Spinal cord (tissue), 10 donors: Measurements from ENCODE around the gene LYRM2. TPM values are rescaled to one million over a fixed set of nuclear protein-coding genes. Genes with fewer than 3 reads are reported as not detected.

ENCODE experiments used
- DNase-seq, 6 donors: peaks; one replicate each; pipeline versions ENCODE4 v3.0.0 to v3.0.0-alpha.2; 2013 to 2015; ENCODE audit warnings: low spot score in 6 of 6, low read depth in 4 of 6
- H3K27ac ChIP-seq: one replicate; pipeline ENCODE4 v1.5.1; 2013; ENCODE audit warnings: low read depth, low read length, control low read depth
- H3K27me3 ChIP-seq: one replicate; pipeline ENCODE4 v1.6.1; 2013; ENCODE audit warnings: low read length; ENCODE audit not compliant: control insufficient read depth, insufficient read depth
- H3K36me3 ChIP-seq: one replicate; pipeline ENCODE4 v1.6.1; 2013; ENCODE audit warnings: low read length; ENCODE audit not compliant: control insufficient read depth, insufficient read depth
- H3K4me1 ChIP-seq: one replicate; pipeline ENCODE4 v1.6.1; 2013; ENCODE audit warnings: low read length; ENCODE audit not compliant: control insufficient read depth, insufficient read depth
- H3K4me3 ChIP-seq: one replicate; pipeline ENCODE4 v1.5.1; 2013; ENCODE audit warnings: low read depth, low read length, control low read depth
- H3K9me3 ChIP-seq: one replicate; pipeline ENCODE4 v1.6.1; 2013; ENCODE audit warnings: low read length; ENCODE audit not compliant: control insufficient read depth, insufficient read depth
- WGBS: methylation state at CpG from one replicate; pipeline ENCODE4 v1.1.5; 2013; ENCODE audit warnings: missing lambda C conversion rate; ENCODE audit not compliant: insufficient coverage; 5-methylcytosine and 5-hydroxymethylcytosine counted together
- long read RNA-seq, 4 donors: transcript quantifications; one replicate each; lab custom pipeline, GENCODE V29; 2026
- polyA plus RNA-seq, 2 donors: library from polyadenylated mRNA; unstranded; fragments of 120-200 nt; gene quantifications; one replicate each; pipeline ENCODE4 v1.2.1, GENCODE V29; 2013; ENCODE audit not compliant: insufficient read length in 2 of 2
- total RNA-seq, 2 donors: library from RNA; depleted of rRNA in 1 of 2; stranded (reverse); fragments of 120-200 nt in 1 of 2; fragments of >200 nt in 1 of 2; gene quantifications; one replicate each; pipeline versions ENCODE4 v1.2.3 to v1.2.4, GENCODE V29; 2013 to 2014
- donor health status: healthy.

Gene LYRM2, protein sequence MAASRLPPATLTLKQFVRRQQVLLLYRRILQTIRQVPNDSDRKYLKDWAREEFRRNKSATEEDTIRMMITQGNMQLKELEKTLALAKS
- total RNA-seq (10 to 100 TPM; 30.8 to 33.9 TPM), polyA plus RNA-seq (10 to 100 TPM; 42.6 to 45.7 TPM)
- long read RNA-seq, donor 1, full-length matches to known transcripts = 29 of 29 reads
- long read RNA-seq, donor 1, partial matches to known transcripts = 0 of 29 reads
- long read RNA-seq, donor 1, other reads (novel, unspliced or antisense) = 0 of 29 reads
- long read RNA-seq, donor 2, full-length matches to known transcripts = 19 of 19 reads
- long read RNA-seq, donor 2, partial matches to known transcripts = 0 of 19 reads
- long read RNA-seq, donor 2, other reads (novel, unspliced or antisense) = 0 of 19 reads
- long read RNA-seq, donor 3, full-length matches to known transcripts = 24 of 24 reads
- long read RNA-seq, donor 3, partial matches to known transcripts = 0 of 24 reads
- long read RNA-seq, donor 3, other reads (novel, unspliced or antisense) = 0 of 24 reads
- long read RNA-seq, donor 4, full-length matches to known transcripts = 22 of 22 reads
- long read RNA-seq, donor 4, partial matches to known transcripts = 0 of 22 reads
- long read RNA-seq, donor 4, other reads (novel, unspliced or antisense) = 0 of 22 reads

DNA sequence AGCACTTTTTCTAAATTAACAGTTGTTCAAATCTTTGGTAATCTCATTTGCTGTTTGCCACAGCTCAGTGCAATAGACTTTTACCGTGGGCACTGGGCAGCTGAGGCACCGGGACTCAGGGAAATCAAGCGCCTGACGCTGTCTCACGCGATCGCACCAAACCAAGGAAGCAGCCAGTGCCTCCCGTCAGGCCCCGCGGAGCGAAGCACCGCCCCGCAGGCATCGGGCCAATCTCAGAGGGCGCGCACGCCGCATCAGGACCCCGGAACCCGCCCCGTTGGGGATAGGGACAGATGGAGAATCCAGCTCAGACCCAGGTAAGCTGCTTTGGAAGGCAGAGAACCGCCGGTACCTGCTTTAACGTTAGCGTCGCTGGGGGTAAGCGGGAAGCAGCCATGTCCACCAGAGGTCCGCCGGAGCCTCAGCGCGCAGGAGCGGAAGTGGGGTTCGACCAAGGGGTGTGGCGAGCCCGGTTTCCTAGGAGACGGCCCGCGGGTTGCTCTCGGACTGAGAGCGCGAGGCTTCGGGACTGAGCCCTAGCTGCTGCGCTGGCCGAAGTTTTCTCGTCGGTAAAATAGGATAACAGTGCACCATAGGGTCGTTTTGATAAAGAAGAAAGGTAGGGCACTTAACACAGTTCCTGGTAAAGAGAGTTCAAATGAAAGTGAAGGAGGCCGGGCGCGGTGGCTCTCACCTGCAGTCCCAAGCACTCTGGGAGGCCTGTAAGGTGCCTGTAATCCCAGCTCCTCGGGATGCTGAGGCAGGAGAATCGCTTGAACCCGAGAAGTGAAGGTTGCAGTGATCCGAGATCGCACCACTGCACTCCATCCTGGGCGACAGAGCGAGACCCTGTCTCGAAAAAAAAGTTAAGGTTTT, at the start of gene LYRM2:
Gene LYRM2 (minus strand): TSS at position 428 of the 876 bp plus-strand sequence. CDS start 31 bp downstream, at position 397.
- DNase-seq = peak; percentile 83 to 98 (median 91)
- peak within 1 kb of the TSS; percentile 97 for H3K4me3 ChIP-seq
- peak within 1 kb of the TSS; percentile 95 for H3K27ac ChIP-seq
- WGBS = 1% methylated on average over 58 of the region's 58 CpGs
- H3K36me3 ChIP-seq = peaks cover 9% of the 10 kb centered on the region
- H3K27me3 ChIP-seq = no peaks in the 10 kb centered on the region
- no peaks in the 10 kb centered on the region for H3K9me3 ChIP-seq
- H3K4me1 ChIP-seq = peaks cover 13% of the 10 kb centered on the region

DNA sequence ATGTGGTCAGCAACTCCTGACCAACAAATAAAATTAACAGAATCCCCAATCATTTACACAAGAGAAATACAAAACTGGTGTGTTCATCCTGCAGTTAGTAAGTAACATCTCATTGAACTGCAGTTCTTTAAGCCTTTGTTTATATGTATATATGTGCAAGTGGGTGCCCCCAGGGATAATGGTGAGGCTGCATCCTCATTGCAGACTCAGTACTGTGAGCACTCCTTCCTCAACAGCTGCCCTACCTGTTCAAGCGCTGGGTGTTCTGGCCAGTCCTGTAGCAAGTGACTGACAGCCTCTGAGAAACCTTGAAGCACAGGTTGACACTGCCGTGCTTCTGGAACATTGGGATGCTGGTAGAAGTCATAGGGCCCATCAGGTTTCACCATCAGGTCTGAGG, 49.8 kb upstream of the LYRM2 start:
- WGBS = 100% methylated on average over 2 of the region's 2 CpGs
- no peaks in the 10 kb centered on the region for H3K27me3 ChIP-seq
- H3K27ac ChIP-seq = no peak overlapping the region
- H3K4me1 ChIP-seq = no peaks in the 10 kb centered on the region
- no peak for DNase-seq
- H3K4me3 ChIP-seq = no peak overlapping the region
- H3K9me3 ChIP-seq = no peaks in the 10 kb centered on the region
- H3K36me3 ChIP-seq = peaks cover 47% of the 10 kb centered on the region

DNA sequence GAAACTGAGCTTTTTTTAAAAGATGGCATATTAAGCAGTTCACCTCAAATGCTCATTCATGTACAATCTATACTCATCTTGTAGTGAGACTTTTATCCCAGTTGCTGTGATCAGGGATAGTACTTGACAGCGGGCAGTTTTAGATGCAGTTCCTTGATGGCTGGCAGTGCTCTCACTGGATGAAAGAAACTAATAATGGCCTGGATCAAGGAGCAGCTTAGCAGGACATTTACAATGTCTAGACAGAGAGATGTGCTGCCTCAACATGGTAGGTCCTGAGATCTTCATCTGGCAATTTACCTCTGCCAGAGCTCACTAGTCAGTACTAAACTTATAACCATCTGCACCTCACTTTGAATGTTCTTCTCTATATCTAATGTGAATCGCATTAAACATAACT, 46.8 kb upstream of the LYRM2 start:
- WGBS = no CpG with 5 or more reads among the region's 2 CpGs
- no peak for DNase-seq
- H3K27ac ChIP-seq = no peak overlapping the region
- no peaks in the 10 kb centered on the region for H3K9me3 ChIP-seq
- H3K4me1 ChIP-seq = no peaks in the 10 kb centered on the region
- no peak overlapping the region for H3K4me3 ChIP-seq
- H3K27me3 ChIP-seq = no peaks in the 10 kb centered on the region
- peaks cover 42% of the 10 kb centered on the region for H3K36me3 ChIP-seq

DNA sequence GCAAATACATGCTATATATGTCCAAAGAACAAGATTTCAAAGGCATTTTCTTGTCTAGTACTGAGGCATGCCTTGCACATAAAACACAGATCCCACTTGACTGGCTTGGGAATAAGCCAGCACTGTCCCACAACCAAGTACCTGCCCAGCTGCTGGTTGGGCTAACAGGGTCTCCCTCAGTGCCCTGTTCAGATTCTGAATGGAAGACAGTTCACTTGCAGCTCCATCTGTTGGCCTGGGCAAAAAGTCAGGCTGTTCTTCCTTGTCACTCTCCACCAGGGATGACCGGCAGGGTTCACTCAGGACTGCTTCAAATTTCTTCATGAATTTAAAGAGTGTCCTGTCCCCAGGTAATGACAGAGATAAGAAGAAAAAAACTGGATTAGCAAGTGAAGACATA, 44.4 kb upstream of the LYRM2 start:
- no CpG with 5 or more reads among the region's 1 CpG for WGBS
- H3K27ac ChIP-seq = no peak overlapping the region
- DNase-seq = no peak
- no peaks in the 10 kb centered on the region for H3K4me1 ChIP-seq
- no peaks in the 10 kb centered on the region for H3K9me3 ChIP-seq
- no peaks in the 10 kb centered on the region for H3K27me3 ChIP-seq
- H3K4me3 ChIP-seq = no peak overlapping the region
- peaks cover 45% of the 10 kb centered on the region for H3K36me3 ChIP-seq

DNA sequence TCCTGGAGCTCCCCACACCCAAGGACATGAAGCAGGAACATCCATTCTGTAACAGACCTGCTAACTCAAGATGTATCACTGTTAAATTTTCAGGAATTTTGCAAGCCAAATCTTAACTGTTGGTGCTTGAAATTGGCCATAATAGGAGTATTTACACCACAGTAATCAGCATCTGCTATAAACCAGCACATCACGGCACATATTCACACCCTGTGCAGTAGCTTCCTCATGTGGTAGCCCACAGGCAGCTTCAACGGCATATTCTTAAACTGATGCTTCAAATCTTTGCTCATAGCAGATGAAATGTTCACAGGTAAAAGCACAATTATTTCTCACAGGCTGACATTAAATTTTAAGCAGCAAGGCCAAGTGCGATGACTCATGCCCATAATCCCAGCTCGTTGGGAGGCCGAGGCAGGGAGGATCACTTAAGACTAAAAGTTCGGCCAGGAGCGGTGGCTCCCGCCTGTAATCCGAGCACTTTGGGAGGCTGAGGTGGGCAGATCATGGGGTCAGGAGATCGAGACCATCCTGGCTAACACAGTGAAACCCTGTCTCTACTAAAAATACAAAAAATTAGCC, 43.5 kb upstream of the LYRM2 start:
- Histone ChIP-seq H3K27ac (no peak overlapping the region), H3K4me3 (no peak overlapping the region), H3K9me3 (no peaks in the 10 kb centered on the region), H3K27me3 (no peaks in the 10 kb centered on the region), H3K4me1 (no peaks in the 10 kb centered on the region), H3K36me3 (peaks cover 45% of the 10 kb centered on the region)
- 97% methylated on average over 7 of the region's 10 CpGs for WGBS
- no peak for DNase-seq

DNA sequence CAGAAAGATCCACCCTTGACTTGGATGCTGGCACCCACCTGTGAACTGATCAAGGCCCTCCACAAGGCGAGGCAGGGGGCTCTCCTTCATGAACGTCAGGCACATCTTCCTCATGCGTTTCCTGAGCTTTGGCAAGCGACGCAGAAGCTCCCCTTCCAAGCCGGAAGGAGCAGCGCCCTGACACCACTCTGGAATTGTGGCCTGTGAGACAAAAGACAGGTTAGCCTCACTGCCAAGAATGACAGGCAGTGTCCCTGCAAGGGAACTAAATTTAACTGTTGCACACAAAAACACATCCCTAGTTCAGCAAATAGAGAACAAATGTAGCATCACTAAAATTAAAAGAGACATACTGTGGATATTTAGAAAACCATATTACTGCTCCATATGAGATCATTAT, 42.0 kb upstream of the LYRM2 start:
- Histone ChIP-seq H3K27me3 (no peaks in the 10 kb centered on the region), H3K36me3 (peaks cover 42% of the 10 kb centered on the region), H3K9me3 (no peaks in the 10 kb centered on the region), H3K4me1 (no peaks in the 10 kb centered on the region), H3K4me3 (no peak overlapping the region), H3K27ac (no peak overlapping the region)
- DNase-seq = no peak
- WGBS = 96% methylated on average over 6 of the region's 7 CpGs

DNA sequence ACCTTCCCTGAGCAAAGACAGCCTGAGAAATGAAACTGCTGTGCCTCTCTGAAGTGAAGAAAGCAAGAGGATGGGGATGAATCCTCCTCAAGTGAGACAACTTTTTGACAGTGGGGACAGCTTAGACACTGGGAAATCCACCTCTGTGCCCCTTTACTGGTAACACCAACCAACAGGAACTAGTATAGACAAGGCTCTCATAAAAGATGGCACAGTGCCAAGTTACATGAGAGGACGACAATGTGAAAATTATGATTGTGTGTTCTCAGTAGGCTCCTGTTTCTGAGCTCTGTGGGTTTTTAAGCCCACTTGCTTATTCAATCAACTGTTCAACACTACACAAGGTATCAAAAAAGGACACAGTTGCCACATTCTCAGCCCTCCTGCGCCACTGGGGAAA, 41.6 kb upstream of the LYRM2 start:
- peaks cover 45% of the 10 kb centered on the region for H3K36me3 ChIP-seq
- no peak overlapping the region for H3K4me3 ChIP-seq
- H3K9me3 ChIP-seq = no peaks in the 10 kb centered on the region
- H3K27ac ChIP-seq = no peak overlapping the region
- WGBS = 95% methylated on average over 1 of the region's 2 CpGs
- H3K4me1 ChIP-seq = no peaks in the 10 kb centered on the region
- peak in 1 of 6 donors; percentile 9 for DNase-seq
- no peaks in the 10 kb centered on the region for H3K27me3 ChIP-seq

DNA sequence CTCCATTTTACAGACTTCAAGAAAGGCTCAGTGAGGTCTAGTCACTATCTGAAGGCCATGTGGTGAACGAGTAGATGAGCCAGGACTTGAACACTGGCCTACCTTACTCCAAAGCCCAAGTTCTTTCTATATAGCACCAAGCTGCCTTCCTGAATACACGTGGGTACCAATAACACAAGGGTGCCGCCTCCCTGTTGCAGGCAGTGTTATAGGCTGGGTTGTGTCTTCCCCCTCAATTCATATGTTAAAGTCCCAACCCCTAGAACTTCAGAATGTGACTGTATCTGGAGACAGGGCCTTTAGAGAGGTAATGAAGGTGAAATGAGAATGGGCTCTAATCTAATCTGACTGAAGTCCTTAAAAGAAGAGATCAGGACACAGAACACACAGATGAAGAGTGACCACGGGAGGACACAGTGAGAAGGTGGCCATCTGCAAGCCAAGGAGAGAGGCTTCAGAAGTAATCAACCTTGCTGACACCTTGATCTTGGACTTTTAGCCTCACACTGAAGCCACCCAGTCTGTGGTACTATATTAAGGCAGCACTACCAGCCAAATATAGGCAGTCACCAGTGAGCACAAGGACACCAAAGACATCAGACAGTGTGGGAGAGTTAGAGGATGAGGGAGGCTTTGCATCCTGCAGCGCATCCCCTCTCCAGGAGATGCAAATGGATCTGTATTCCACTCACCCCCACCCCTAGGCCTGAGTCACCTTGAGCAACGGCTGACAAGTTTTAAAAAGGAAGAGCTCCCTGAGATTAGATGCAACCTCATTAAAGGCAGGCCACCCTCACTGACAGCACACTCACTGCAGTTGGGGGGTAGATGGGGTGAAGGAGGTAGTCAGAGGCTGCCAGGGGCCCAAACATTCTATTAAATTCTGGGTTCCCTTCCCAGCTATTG, 40.9 kb upstream of the LYRM2 start:
- no peaks in the 10 kb centered on the region for H3K4me1 ChIP-seq
- DNase-seq = no peak
- WGBS = 63% methylated on average over 1 of the region's 6 CpGs
- H3K27ac ChIP-seq = no peak overlapping the region
- no peaks in the 10 kb centered on the region for H3K9me3 ChIP-seq
- H3K4me3 ChIP-seq = no peak overlapping the region
- H3K27me3 ChIP-seq = no peaks in the 10 kb centered on the region
- peaks cover 47% of the 10 kb centered on the region for H3K36me3 ChIP-seq
